Measurements from ENCODE around the gene ZNF175. TPM values are rescaled to one million over a fixed set of nuclear protein-coding genes. Genes with fewer than 3 reads are reported as not detected.

Gene ZNF175
- total and polyA plus RNA-seq, 9 of the 15 experiments (the other 6 are each of a cell fraction or from before 2014, with no cell fraction given), result 3.7 to 37.9 (median 14.0) TPM

GRCh38 chr19:51600940-51601580 lies 30.0 kb downstream of the ZNF175 start:
- WGBS (ENCODE audit: insufficient coverage, low coverage, missing lambda C conversion rate), result 83% methylated on average over 6 of the region's 59 CpGs
- no TSS peak for BruUV-seq (replicated peaks)
- no peaks in the 10 kb centered on the region for H3K9me3 ChIP-seq (replicated peaks; ENCODE audit: control insufficient read depth, insufficient read depth, low read depth, low read length)
- H3K36me3 ChIP-seq (ENCODE audit: control insufficient read depth, insufficient read depth, low read length), result no peaks in the 10 kb centered on the region
- ATAC-seq (no peak), FAIRE-seq (no peak), DNase-seq (ENCODE audit: extremely low read depth in 1 of 4, low spot score in 3 of 4) (no peak)
- TF ChIP-seq TRIM25 (IDR thresholded peaks at IDR 0.05; ENCODE audit: borderline replicate concordance) (no peak), CREB5 (CRISPR knock-in tag; IDR thresholded peaks at IDR 0.05) (no peak), ZNF449 (CRISPR knock-in tag; IDR thresholded peaks at IDR 0.05) (no peak), MYNN (IDR thresholded peaks at IDR 0.05) (no peak), MYNN (CRISPR knock-in tag; IDR thresholded peaks at IDR 0.05) (no peak), NR1H2 (CRISPR knock-in tag; IDR thresholded peaks at IDR 0.05) (no peak), U2AF2 (optimal IDR thresholded peaks at IDR 0.05; ENCODE audit: low read depth, low read length) (no peak), BMI1 (IDR thresholded peaks at IDR 0.05; ENCODE audit: low read length) (no peak)
- no peaks in the 10 kb centered on the region for H3K9me1 ChIP-seq (ENCODE audit: control insufficient read depth, insufficient read depth, low read length)
- in situ Hi-C loops (cut with MboI), result no loop called here
- no peak overlapping the region for H3K9ac ChIP-seq (ENCODE audit: insufficient read depth in 1 of 2, low read depth in 2 of 2, low read length in 2 of 2)
- ChIA-PET CTCF (ENCODE audit: low intra/inter-chr PET ratio) (no interaction called here), POLR2A (no interaction called here)
- H3K4me3 ChIP-seq, result no peak overlapping the region
- intact Hi-C loops (cut with micrococcal nuclease), result no loop called here
- H3K27me3 ChIP-seq (ENCODE audit: control insufficient read depth in 2 of 2, insufficient read depth in 2 of 2, low read length in 2 of 2), result no peaks in the 10 kb centered on the region
- no peaks in the 10 kb centered on the region for H4K20me1 ChIP-seq (replicated peaks; ENCODE audit: control insufficient read depth, insufficient read depth, low read length)
- no peaks in the 10 kb centered on the region for H3K79me2 ChIP-seq (ENCODE audit: control insufficient read depth, insufficient read depth, low read length)
- H3K4me2 ChIP-seq (ENCODE audit: insufficient read depth, low read length), result no peak overlapping the region
- H3K4me1 ChIP-seq (replicated peaks in 1 of 2; ENCODE audit: control insufficient read depth in 2 of 2, insufficient read depth in 2 of 2, low read length in 2 of 2), result peaks cover 1 to 8% of the 10 kb centered on the region in 2 experiments
- H2AFZ ChIP-seq (ENCODE audit: low read depth, low read length), result no peak overlapping the region
- no peak overlapping the region for H3K27ac ChIP-seq (ENCODE audit: extremely low read depth, low read depth, low read length)

Data from K562 (cell line).